Stimulated activated CD8-positive, alpha-beta memory T cell treated with anti-CD3 and anti-CD28 coated beads, Interleukin-15, amount 100 ng/mL, for 24 hours (primary cell): ENCODE results near the gene RBFOX2.

ENCODE experiments used
- DNase-seq: peaks from one replicate; pipeline ENCODE4 v3.0.0-alpha.2; 2020; ENCODE audit warnings: low read depth

RBFOX2 gene

DNA sequence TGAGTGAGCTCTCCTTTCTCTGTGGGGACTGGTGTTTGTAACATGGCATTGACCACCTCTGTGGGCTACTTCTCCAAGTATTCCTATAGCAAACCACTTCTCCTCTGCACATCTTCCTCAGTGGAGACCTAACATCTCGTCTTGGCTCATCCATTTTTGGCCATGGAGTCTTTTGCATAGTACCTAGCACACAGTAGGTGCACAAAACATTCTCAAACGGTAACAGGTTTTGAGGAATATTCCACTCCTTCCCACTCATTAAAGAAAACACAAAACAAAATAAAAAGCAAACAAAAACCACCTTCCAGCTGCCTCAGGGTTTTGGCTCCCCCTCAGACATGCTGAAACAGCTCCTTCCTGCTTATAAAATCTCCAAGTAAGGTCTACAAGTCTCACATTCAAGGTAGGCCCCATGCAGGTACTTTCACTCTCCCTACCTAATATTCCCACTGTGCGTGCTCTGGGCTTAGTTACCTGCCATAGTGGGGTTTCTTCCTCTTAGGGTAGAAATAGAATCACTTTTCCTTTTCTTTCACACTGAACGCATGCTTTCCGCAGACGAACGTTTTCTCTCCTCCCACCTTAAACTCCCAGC is 132.4 kb downstream of the RBFOX2 start:
- DNase-seq: no peak

DNA sequence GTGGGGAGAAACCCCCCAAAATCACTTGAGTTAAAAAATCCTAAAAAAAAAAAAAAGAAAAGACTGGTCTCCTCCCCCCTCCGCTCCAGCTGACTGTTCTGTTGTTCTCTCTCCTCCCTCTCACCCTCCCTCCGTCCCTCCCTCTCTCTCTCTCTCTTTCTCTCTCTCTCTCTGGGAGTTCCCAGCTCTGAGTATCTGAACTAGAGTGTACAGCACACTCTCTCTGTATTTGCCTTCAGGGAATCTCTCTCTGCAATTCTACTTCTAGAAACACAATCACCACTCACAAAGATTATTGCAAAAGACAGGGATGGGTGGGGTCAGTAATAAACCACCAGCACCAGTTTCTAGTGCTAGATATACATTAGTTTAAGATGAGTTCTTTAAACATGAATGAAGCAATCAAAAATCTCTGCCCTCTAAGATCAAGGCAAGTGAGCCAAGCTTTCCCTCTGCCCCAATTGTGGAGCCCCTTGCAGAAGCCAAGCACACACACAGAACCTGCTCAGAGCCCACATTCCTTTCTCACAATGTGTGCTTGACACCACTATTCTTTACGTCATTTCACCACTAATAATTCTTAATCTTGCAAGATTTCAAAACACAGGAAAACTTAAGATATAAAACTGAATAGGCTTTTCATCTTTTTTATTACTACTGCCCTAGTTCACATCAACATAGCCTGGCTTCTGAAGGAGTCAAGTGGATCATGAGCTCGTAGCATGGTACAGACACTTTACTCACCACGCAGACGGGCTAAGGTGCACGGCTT is 133.5 kb downstream of the RBFOX2 start:
- no peak for DNase-seq

DNA sequence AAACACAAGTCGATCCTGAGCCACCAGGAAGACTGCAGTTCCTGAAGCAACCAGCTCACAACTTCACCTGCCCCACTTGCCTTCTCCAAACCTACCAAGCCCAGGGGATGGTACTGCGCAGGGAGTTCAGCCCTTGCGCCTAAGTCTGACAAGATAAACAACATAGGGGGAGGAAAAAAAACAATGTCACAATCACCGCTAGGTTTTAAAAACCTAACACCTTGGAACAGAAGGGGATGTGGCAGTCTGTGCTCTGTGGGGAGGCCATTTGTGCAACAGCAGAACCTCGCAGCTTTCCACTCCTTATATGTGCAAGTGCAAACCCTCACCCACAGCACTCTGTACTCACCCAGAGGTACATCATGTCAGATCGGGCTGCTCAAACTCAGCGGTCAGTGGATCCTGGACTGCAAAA is 134.2 kb downstream of the RBFOX2 start:
- no peak for DNase-seq

DNA sequence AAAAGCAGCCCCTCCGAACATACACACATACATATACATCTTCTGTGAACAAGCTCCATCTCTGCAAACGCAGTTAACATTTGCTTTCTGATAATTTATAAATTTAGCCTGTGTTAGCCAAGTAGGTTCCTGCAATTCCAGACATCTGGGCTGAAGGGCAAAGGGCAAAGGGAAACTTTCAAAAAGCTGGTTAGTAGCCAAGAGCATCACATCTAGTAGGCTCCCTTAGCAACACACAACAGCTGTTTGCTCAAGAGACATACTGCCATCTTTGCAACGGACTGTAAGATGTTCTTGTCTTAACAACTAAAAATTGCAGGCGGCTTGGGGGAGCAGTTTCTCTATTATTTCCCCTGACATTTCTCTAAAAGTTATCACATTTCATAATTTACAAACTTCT is 134.9 kb downstream of the RBFOX2 start:
- no peak for DNase-seq

DNA sequence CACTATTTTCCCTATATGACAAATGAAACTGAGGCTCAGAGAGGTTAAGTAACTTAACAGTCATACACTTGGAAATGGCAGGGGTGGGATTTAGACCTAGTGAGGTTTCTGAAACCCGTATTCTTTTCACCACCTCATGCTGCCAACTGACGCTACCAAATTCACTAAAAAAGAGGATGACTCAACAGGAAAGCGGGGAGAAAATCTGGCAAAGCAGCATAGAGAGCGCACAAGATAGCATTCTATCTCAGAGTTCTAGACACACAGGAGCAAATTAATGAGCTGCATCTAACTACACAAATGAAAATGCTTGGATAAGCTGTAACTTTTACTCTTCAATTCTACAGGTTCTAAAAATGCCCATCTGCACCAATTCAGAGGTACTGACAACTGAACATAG is 136.4 kb downstream of the RBFOX2 start:
- no peak for DNase-seq

DNA sequence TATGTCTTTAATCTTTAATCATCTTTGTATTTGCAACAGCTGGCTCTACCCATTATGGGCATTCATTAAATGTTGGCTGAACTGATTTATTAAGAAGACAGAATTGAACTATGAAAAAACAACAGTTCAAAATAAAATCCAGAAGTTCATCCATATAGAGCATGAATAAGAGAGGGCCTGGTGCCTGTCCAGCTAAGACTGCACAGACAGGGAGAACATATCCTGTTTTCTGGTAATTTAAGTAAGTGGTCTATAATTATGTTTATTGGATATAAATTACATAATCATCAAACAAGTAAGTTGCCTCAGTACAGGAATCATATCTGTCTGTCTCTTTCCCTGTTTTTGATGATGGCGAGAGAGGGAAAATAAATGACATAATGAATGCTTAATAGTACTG is 137.2 kb downstream of the RBFOX2 start:
- no peak for DNase-seq

DNA sequence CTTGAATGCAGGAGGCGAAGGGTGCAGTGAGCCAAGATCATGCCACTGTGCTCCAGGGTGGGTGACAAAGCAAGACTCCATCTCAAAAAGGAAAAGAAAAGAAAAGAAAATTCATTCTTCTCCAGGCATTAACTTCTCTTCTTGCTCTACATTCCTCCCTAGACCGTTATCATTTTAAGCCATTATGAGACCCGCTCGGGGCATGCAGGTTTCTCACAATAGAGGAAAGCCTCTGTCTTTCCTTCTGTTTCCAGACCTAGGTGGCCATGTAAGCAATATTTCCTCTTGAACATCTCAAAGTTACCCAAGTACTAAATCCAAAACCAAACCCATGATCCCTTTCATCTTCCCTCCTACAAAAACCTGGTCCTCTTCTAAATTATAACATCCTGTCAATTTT is 139.6 kb downstream of the RBFOX2 start:
- no peak for DNase-seq

DNA sequence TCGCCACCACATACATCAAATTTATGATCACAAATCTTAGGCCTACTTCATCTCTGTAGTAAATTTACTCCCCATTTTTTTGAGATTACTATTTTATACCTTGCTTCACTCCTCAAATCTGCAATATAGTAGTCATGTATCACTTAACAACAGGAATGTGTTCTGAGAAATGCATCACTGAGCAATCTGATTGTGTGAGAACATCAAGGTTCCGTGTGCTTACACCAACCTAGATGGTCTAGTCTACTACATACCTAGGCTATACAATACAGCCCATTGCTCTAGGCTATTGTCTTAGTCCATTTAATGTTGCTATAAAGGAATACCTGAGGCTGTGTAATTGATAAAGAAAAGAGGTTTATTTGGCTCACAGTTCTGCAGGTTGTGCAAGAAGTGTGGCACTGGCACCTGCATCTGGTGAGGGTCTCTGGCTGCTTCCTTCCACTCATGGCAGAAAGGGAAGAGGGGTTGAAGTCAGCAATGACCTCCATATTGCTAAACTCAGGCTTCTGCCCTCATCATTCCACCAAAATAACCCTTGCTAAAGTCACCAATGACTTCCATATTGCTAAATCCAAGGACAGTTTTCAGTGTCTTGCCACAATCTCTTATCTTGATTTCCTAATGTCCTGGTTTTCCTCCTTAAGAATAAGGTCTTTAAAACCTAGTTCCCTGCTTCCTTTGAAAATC is 140.3 kb downstream of the RBFOX2 start:
- DNase-seq: no peak

DNA sequence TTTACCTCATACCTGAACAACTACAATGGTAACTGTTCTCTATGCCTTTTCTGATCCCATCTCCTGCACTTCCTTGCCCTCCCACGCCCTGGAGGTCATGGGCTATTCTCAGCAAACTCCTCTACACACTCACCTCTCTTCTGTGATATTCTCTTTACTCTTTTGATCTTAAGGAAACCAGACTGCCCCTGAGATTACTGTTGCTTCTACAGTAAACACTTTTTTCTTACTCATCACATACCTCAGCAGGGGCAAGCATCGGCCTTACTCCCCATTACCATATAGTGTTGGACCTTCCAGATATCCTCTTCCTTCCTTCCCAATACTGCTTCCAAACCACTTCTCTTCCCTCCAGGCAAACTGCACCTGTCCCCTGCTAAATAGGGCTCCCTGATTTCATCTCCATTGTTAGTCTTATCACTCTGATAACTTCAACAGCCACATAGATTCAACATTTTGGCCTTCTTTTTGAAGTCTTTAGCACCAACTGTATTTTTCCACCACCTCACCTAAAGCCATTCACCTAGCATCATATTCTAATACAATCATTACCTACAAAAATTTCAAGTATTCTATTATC is 141.2 kb downstream of the RBFOX2 start:
- no peak for DNase-seq

DNA sequence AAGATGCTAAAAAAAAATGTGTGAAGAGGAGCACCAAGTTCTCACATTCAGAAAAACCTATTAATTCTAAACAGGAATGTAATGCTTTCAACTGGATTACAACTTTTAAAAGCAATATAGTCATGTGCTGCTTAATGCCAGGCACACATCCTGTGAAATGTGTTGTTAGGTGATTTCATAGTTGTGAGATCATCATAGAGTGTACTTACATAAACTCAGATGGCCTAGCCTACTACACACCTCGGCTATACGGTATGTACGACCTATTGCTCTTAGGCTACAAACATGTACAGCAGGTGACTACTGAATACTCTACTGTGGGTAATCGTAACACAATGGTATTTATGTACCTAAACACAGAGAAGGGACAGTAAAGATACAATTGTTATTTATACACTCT is 142.3 kb downstream of the RBFOX2 start:
- DNase-seq: no peak

DNA sequence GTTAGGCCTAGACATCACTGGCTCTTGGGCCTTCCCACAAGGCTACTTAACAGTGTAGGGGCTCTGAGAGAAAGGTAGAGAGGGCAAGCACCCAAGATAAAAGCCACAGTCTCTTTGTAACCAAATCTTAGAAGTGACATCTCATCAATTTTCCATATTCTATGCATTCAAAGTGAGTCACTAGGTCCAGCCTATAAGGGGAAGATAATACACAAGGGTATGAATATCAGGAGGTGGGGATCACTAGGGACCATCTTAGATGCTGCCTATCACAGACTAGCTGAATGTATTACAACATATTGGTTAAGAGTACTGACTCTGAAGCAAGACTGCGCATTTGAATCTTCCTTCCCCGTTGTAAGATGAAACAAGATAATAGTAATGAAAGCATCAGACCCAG is 144.1 kb downstream of the RBFOX2 start:
- DNase-seq: no peak

DNA sequence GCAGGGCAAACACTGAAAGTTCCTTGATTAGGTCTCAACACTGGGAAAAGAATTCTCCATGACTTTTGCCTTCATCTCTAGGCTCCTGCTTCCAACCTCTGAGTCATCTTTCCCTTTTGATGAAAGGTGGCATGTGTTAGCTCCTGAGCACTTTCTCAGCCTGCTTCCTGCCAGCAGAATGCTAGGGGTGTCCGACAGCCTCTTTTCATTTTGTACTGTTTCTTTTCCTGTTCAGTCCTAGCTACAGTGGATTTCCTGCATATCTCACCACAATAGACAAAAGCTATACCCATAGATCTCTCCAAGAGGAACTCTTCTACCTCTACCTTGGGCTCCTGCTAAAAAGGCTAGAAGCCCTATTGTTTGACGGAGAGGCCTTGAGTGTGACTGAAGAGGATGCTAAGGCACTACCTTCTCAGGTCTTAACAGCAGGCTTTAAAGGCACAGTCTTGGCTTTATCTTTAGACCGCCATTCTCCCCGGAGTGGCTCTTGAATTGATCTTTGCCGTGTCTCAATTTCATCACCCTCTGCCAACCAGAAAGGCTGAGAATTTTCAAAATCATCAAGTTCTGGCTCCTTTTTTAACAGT is 145.5 kb downstream of the RBFOX2 start:
- DNase-seq: no peak

DNA sequence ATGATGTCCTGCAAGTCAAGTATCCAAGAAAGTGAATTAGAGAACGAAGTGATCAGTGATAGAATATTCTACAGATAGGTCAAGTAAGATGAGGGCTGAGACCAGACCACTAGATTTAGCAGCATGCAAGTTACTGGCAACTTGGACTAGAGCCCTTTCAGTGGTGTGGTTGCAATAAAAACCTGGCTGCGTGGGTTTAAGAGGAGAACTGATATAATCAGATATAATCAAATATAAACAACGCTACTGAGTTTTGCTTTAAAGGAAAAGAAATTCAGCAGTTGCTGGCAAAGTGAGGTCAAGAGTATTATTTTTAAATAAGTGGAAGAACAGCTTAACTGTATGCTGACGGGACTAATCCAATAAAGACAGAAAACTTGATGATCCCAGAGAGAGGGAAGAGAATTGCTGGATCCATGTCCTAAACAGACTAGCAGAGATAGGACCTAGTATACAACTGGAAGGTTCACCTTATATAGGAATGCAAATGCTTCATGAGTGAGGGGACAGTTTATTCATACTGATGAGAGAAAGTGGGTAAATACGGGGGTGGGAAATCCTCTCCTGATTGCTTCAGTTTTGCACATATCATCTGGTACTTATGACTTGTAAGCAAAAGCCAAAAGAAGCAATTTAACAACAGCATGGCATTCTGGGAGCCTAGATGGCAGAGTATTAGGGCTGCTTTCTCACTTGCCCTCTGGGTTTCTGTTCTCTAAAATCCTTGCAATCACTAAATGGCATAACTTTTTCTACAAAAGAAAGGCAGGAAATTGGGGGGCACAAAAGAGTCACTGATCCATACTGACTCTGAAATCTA is 146.2 kb downstream of the RBFOX2 start:
- DNase-seq: no peak

DNA sequence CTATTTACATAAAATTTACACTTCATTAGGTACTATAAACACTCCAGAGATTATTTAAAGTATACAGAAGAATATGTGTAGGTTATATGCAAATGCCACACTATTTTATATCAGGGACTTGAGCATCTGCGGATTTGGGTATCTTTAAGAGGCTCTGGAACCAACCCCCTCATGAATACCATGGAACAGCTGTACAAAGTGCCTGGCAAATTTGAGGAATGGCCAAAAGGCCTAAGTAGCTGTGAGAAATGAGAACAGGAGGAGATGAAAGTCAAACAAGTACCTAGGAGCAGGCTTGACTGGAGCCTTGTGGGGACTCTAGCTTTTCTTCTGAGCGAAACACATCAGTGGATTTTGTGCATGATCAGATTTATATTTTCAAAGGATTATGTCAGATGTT is 149.3 kb downstream of the RBFOX2 start:
- no peak for DNase-seq

DNA sequence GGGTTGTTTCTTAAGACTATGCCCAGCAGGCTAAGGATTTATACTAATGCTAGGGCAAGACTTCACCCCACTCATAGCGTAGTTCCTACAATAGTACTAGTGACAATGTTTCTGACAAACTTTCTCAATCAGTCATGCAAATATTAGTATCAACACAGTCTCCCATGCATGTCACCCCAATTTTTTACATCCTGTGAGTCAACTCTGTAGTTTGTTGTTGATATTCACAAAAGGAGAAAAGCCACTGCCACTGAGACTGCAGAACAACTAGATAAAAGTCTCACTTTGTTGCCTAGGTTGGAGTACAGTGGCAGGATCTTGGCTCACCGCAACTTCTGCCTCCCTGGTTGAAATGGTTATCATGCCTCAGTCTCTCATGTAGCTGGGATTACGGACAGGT is 155.2 kb downstream of the RBFOX2 start:
- no peak for DNase-seq

DNA sequence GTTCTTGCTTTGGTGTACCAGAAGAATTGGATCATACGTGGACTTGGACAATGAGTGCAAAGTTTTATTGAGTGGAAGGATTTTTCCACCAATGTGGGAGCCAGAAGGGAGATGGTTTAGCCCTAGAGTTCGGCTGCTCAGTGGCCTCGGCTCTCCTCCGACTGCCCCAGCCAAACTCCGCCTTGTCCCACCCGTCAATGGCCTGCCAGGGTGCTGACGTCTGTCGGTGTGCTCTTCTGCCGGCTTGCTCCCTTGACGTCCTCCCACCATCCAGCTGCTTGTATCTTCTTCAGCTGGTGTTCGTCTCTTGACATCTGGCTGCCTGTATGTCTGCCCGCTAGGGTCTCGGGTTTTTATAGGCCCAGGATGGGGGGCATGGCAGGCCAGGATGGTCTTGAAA is 156.2 kb downstream of the RBFOX2 start:
- DNase-seq: no peak

DNA sequence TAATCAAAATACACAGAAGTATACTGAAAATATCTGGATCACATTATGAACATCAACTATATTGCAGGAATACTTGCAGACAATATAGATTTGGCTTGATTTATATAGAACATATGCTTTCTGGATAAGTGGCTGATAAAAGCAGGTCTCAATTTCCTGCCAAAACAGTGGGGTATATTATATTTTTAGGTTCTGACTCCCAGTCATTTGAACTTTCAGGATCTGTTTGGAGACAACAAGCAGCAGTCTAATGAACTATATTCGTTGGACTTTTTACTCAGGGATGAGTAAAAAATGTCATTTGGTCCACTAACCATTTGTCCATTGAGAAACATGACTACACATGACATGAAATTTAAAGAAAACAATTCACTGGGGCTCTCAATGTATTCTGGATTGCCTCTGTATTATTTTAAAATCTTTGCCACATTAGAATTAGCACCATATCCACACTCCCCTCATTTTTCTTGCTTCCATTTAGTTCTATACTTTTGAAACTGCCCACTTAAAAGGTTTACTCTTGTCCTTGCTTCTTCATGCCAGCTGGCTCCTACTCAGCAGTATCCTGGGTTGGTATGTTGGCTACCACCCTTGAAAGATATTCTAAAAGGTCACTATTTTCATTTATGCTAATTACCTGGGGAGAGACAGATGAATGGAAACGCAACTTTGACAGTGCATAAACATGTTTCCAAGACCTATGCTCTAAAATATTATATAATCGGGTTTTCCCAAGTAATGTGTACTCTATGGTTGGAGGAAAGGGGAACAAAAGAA is 157.9 kb downstream of the RBFOX2 start:
- DNase-seq: no peak

DNA sequence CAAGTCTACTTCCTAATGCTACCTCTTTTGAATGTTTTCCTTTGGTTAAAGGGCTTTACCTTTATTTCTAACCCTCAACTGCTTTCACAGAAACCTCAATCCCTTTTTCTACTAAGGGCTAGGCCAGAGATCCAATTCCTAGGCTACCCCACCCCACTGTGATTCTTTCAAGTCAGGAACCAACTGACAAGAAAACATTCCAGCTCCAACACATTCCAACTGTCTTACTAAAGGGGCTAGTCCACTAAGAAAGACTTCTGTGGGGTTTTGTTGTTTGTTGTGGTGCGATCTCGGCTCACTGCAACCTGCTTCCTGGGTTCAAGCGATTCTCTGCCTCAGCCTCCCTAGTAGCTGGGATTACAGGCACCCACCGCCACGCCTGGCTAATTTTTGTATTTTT is 159.7 kb downstream of the RBFOX2 start:
- DNase-seq: no peak

DNA sequence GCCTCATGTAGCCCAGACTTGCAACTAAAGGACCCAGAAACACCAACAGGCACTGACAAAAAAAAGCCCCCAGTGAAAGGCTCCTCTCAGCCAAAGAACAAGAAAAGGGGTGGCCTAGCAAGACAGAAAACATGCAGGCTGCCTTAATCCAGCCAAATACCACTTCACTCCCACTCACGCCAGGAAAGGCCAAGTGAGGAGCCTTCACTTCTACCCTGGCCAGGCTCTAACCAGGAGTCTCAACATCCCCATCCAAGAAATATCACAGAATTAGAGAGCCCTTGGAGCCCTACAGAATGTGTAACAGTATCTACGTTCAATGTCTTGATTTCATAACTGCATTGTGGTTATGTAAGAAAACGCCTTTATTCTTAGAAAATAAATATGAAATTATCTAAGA is 162.0 kb downstream of the RBFOX2 start:
- no peak for DNase-seq

DNA sequence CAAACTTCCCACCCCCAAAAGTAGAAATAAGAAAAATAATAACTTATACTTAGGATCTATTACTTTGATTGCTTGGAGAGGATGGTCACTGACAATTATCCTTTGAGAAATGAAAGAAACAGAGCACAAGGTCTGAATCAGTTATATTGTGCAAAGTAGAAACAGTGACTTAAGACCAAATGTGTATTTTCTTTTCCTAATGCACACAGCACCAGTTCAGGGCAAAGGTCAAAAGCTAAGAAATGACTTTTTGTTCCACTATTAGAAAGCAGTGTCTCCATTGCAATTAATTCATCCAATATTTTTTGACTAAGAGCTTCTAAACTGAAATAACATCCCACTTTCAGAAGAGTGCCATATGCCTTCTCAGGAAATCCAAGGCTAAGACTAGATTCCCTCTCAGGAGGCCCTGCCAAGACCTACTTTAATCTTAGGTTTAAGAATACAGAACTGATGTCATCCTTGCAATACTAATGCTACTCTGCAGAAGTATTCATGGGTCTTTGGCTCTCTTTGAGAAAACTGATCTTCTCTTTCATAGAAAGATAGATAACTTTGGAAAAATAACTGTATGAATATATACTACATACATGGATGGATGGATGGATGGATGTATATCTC is 164.0 kb downstream of the RBFOX2 start:
- no peak for DNase-seq

DNA sequence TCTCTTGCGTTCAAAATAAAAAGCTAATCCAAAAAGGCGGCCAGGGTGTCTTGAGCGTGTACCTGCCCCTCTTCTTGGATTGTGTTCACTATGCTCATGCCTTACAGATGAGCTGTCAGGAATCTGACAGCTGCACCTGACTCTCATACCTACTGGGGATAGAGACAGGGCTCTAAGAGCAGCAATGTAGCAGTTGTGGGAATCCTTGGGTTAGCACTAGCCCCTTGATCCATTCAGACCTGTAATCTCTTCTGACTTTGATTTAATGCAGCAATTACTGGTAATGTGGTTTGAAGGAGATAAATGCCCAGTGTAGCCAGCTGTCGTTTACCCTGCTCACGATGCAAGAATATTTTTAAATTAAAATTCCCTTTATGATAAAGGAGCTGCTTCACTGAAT is 165.2 kb downstream of the RBFOX2 start:
- DNase-seq: no peak
